HCT116 (cell line): Measurements from ENCODE around the gene ORC2. TPM values are rescaled to one million over a fixed set of nuclear protein-coding genes. Genes with fewer than 3 reads are reported as not detected.

Experiments
- ATAC-seq: fragments of 200-7000 bp; cut with Tn5 transposase; 2 replicates; pipeline ENCODE4 v1.9.1; 2020; ENCODE audit warnings: mild to moderate bottlenecking, moderate library complexity
- BruUV-seq: library from RNA; stranded (reverse); fragments of 400-500 nt; replicated peaks from 2 replicates; lab custom pipeline; 2021; lab: Mats Ljungman, UMichigan
- CTCF ChIA-PET: fragments of 300-600 bp; sonication (Branson Sonifier 250); formaldehyde crosslinking; loops from one replicate; lab custom pipeline; 2021; ENCODE audit warnings: antibody characterized with exemption; lab: Charles Lee
- POLR2A ChIA-PET: fragments of 300-600, 350-600 bp; sonication (Branson Sonifier 250); formaldehyde crosslinking; loops from one replicate; lab custom pipeline; 2021; ENCODE audit warnings: antibody characterized with exemption; lab: Charles Lee
- RAD21 ChIA-PET, 2 experiments: fragments of 300-600 bp; sonication (Branson Sonifier 250); formaldehyde crosslinking; loops; one replicate each; lab custom pipeline; 2023; ENCODE audit warnings: low total read pairs in 2 of 2; ENCODE audit not compliant: uncharacterized antibody in 2 of 2, unreplicated experiment in 2 of 2, low non-redundant PET in 1 of 2; lab: Charles Lee
- DNase-seq: peaks from one replicate; pipeline ENCODE4 v3.0.0-alpha.2; 2010; ENCODE audit warnings: low read depth, low spot score
- H2AFZ ChIP-seq: fragments of 200-600 bp; shearing (Covaris generic), sonication (generic); 2 replicates; pipeline ENCODE4 v1.6.1; 2017; ENCODE audit warnings: low read depth, mixed run types, mixed read lengths, antibody characterized with exemption, low read length; ENCODE audit not compliant: poor library complexity, severe bottlenecking
- H3K27ac ChIP-seq: 2 replicates; pipeline ENCODE4 v1.5.1; 2012; ENCODE audit warnings: low read depth, low read length
- H3K27me3 ChIP-seq: fragments of 200-600 bp; sonication (generic); 2 replicates; pipeline ENCODE4 v1.6.1; 2016; ENCODE audit warnings: mixed run types, low read length, mixed read lengths; ENCODE audit not compliant: insufficient read depth
- H3K36me3 ChIP-seq, 2 experiments: fragments of 200-500 bp in 1 of 2; fragments of 200-600 bp in 1 of 2; sonication (Bioruptor generic) in 1 of 2; sonication (generic) in 1 of 2; 2 replicates each; pipeline versions ENCODE4 v1.5.1 to v1.6.1; 2014 to 2016; ENCODE audit warnings: low read length in 2 of 2, inconsistent platforms in 1 of 2, mixed read lengths in 1 of 2, mixed run types in 1 of 2; ENCODE audit not compliant: insufficient read depth in 2 of 2, control insufficient read depth in 1 of 2
- H3K4me1 ChIP-seq, 2 experiments: fragments of 200-600 bp in 1 of 2; sonication (generic) in 1 of 2; 2 replicates each; pipeline versions ENCODE4 v1.5.1 to v1.6.1; 2012 to 2017; ENCODE audit warnings: low read length in 2 of 2, inconsistent platforms in 1 of 2, mild to moderate bottlenecking in 1 of 2, mixed read lengths in 1 of 2, mixed run types in 1 of 2, moderate library complexity in 1 of 2; ENCODE audit not compliant: insufficient read depth in 2 of 2, control insufficient read depth in 1 of 2
- H3K4me2 ChIP-seq: fragments of 200-600 bp; sonication (generic); 2 replicates; pipeline ENCODE4 v1.6.1; 2017; ENCODE audit warnings: mixed run types, low read length, mixed read lengths
- H3K4me3 ChIP-seq, 2 experiments: fragments of 200-600 bp in 1 of 2; sonication (generic) in 1 of 2; replicated peaks in 1 of 2; 2 replicates each; pipeline ENCODE4 v1.5.1; 2011 to 2016; ENCODE audit warnings: low read length in 2 of 2, control low read depth in 1 of 2, low read depth in 1 of 2, mild to moderate bottlenecking in 1 of 2, mixed read lengths in 1 of 2, mixed run types in 1 of 2
- H3K79me2 ChIP-seq: fragments of 200-600 bp; sonication (generic); 2 replicates; pipeline ENCODE4 v1.6.1; 2017; ENCODE audit warnings: mild to moderate bottlenecking, mixed run types, low read length, moderate library complexity, mixed read lengths; ENCODE audit not compliant: insufficient read depth
- H3K9ac ChIP-seq: fragments of 200-600 bp; sonication (generic); 2 replicates; pipeline ENCODE4 v1.6.1; 2016; ENCODE audit warnings: low read length, mixed read lengths
- H3K9me2 ChIP-seq: fragments of 200-600 bp; sonication (generic), shearing (Covaris generic); 2 replicates; pipeline ENCODE4 v1.6.1; 2017; ENCODE audit warnings: mixed run types, mild to moderate bottlenecking, moderate library complexity; ENCODE audit not compliant: insufficient read depth
- H3K9me3 ChIP-seq, 2 experiments: fragments of 200-500 bp in 1 of 2; fragments of 200-600 bp in 1 of 2; sonication (Bioruptor generic) in 1 of 2; sonication (generic) in 1 of 2; 2 replicates each; pipeline ENCODE4 v1.6.1; 2014 to 2017; ENCODE audit warnings: low read length in 2 of 2, mixed read lengths in 2 of 2, inconsistent platforms in 1 of 2, low read depth in 1 of 2, mild to moderate bottlenecking in 1 of 2, mixed run types in 1 of 2, moderate library complexity in 1 of 2; ENCODE audit not compliant: control insufficient read depth in 1 of 2, insufficient read depth in 1 of 2
- H4K20me1 ChIP-seq: fragments of 200-600 bp; sonication (generic), shearing (Covaris generic); 2 replicates; pipeline ENCODE4 v1.6.1; 2017; ENCODE audit warnings: mixed run types, mild to moderate bottlenecking, moderate library complexity; ENCODE audit not compliant: insufficient read depth
- CBX3 ChIP-seq: IDR thresholded peaks from 2 replicates; pipeline ENCODE4 v1.6.1; 2012; ENCODE audit warnings: low read depth
- ELF1 ChIP-seq: IDR thresholded peaks from 2 replicates; pipeline ENCODE4 v1.6.1; 2012; ENCODE audit warnings: low read depth, borderline replicate concordance
- EZH2 ChIP-seq: fragments of 200-600 bp; sonication (generic); IDR thresholded peaks from 2 replicates; pipeline ENCODE4 v1.6.1; 2017; ENCODE audit warnings: antibody characterized with exemption, mixed run types
- EZH2phosphoT487 ChIP-seq: fragments of 200-600 bp; IDR thresholded peaks from 2 replicates; pipeline ENCODE4 v1.6.1; 2018; ENCODE audit warnings: antibody characterized with exemption, borderline replicate concordance
- FOSL1 ChIP-seq: IDR thresholded peaks from 2 replicates; pipeline ENCODE4 v1.6.1; 2012; ENCODE audit warnings: low read depth
- POLR2A ChIP-seq: IDR thresholded peaks from 2 replicates; pipeline ENCODE4 v1.7.0; 2011; ENCODE audit warnings: borderline replicate concordance; ENCODE audit not compliant: insufficient read depth, insufficient read length; ENCODE audit errors: extremely low read depth
- POLR2AphosphoS5 ChIP-seq: IDR thresholded peaks from 2 replicates; pipeline ENCODE4 v1.6.1; 2011; ENCODE audit warnings: mild to moderate bottlenecking, low read depth, low read length, moderate library complexity
- TCF7L2 ChIP-seq: IDR thresholded peaks from 2 replicates; pipeline ENCODE4 v1.7.0; 2011; ENCODE audit warnings: borderline replicate concordance, inconsistent platforms; ENCODE audit not compliant: insufficient read depth, insufficient read length; ENCODE audit errors: extremely low read depth
- ZNF274 ChIP-seq: fragments of 200-500 bp; sonication (Bioruptor generic); IDR thresholded peaks from 2 replicates; pipeline ENCODE4 v1.6.1; 2014; ENCODE audit warnings: mild to moderate bottlenecking, low read depth, low read length, inconsistent platforms
- intact Hi-C: fragments of 100-400 bp; cut with micrococcal nuclease; formaldehyde crosslinking; loops from 2 replicates; pipeline ENCODE4 v1.10.0; 2022
- total RNA-seq: library from RNA; stranded (reverse); gene quantifications from one replicate; pipeline ENCODE4 v1.2.1, GENCODE V29; 2021; ENCODE audit not compliant: unreplicated experiment
- TF ChIP-seq, protein P1 (sequence below): IDR thresholded peaks from 2 replicates; pipeline ENCODE4 v1.6.1; 2011; ENCODE audit warnings: mild to moderate bottlenecking, low read length, moderate library complexity; ENCODE audit not compliant: insufficient replicate concordance; ENCODE audit errors: extremely low read depth

ORC2 gene
- total RNA-seq, 1 experiment from 2014 or later = 51.9 TPM

DNA sequence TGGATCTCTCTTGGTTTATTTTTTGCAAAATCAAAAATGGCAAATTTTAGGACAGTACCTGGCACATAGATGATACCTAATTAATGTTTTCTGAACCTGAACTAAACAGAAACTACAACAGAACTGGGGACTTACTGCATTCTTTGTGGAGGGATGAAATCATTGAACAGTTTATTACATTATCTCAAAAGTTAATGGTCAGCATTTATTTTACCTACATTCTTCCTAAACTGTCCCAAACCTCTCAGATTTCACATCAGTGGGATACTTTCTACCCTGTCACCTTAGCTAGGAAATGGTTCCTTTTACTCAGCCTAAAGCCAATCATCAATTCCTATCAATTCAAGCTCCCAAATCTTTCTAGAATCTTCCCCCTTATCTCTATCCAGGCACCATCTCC, 64.0 kb downstream of the ORC2 start:
- H3K27ac ChIP-seq = no peak overlapping the region
- ChIA-PET CTCF (interaction anchor here (0.8 to 1.1 kb wide), 2 partner anchors 259 to 278 kb away, joined by 3 to 4 read pairs; no protein-coding TSS in a partner anchor), POLR2A (no interaction called here), RAD21 (no interaction called here)
- no peak for ATAC-seq
- H3K9ac ChIP-seq = no peak overlapping the region
- H2AFZ ChIP-seq = no peak overlapping the region
- H3K4me3 ChIP-seq = no peak overlapping the region
- intact Hi-C loops = no loop called here
- DNase-seq = no peak
- H4K20me1 ChIP-seq = no peaks in the 10 kb centered on the region
- TF ChIP-seq CBX3 = no peak
- TF ChIP-seq, protein P1, sequence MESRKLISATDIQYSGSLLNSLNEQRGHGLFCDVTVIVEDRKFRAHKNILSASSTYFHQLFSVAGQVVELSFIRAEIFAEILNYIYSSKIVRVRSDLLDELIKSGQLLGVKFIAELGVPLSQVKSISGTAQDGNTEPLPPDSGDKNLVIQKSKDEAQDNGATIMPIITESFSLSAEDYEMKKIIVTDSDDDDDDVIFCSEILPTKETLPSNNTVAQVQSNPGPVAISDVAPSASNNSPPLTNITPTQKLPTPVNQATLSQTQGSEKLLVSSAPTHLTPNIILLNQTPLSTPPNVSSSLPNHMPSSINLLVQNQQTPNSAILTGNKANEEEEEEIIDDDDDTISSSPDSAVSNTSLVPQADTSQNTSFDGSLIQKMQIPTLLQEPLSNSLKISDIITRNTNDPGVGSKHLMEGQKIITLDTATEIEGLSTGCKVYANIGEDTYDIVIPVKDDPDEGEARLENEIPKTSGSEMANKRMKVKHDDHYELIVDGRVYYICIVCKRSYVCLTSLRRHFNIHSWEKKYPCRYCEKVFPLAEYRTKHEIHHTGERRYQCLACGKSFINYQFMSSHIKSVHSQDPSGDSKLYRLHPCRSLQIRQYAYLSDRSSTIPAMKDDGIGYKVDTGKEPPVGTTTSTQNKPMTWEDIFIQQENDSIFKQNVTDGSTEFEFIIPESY = no peak
- TF ChIP-seq EZH2phosphoT487 = no peak
- no peak for TF ChIP-seq TCF7L2
- TF ChIP-seq POLR2A = no peak
- no peak for TF ChIP-seq FOSL1
- TF ChIP-seq ZNF274 = no peak
- no peak for TF ChIP-seq ELF1
- TF ChIP-seq POLR2AphosphoS5 = no peak
- TF ChIP-seq EZH2 = no peak
- peaks cover 47 to 64% of the 10 kb centered on the region in 2 experiments for H3K36me3 ChIP-seq
- H3K4me2 ChIP-seq = no peak overlapping the region
- H3K9me3 ChIP-seq = no peaks in the 10 kb centered on the region
- no peaks in the 10 kb centered on the region for H3K27me3 ChIP-seq
- BruUV-seq = no TSS peak
- H3K4me1 ChIP-seq = peaks cover 0 to 5% of the 10 kb centered on the region in 2 experiments; a peak in 1 of 4 replicates
- peaks cover 3% of the 10 kb centered on the region; the same call in 1 of the 2 replicates for H3K79me2 ChIP-seq
- H3K9me2 ChIP-seq = no peaks in the 10 kb centered on the region
